ENCODE data around the gene SVIL.
A peak's percentile ranks its signal among the peaks of the same experiment; 100 is the strongest.

DNA sequence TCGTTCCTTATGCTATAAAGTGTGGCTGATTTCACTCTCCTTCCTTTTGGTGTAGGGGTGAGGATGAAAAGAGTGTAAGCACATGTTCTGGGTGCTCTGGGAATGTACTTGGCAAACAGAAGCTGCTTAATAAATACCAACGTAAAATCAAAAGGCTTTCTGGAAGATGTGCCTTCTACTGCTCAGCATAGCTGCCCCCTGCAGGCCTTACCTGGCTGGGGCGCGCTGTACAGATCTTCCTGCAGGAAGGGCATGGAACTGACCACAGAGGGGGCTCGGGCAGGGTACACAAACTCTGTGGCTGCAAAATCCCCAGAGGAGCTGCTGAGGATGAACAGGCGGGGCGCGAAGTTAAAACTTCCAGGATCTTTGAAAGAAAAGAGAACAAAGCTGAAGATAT lies 169.4 kb downstream of the SVIL start:
- TF ChIP-seq, protein P1, sequence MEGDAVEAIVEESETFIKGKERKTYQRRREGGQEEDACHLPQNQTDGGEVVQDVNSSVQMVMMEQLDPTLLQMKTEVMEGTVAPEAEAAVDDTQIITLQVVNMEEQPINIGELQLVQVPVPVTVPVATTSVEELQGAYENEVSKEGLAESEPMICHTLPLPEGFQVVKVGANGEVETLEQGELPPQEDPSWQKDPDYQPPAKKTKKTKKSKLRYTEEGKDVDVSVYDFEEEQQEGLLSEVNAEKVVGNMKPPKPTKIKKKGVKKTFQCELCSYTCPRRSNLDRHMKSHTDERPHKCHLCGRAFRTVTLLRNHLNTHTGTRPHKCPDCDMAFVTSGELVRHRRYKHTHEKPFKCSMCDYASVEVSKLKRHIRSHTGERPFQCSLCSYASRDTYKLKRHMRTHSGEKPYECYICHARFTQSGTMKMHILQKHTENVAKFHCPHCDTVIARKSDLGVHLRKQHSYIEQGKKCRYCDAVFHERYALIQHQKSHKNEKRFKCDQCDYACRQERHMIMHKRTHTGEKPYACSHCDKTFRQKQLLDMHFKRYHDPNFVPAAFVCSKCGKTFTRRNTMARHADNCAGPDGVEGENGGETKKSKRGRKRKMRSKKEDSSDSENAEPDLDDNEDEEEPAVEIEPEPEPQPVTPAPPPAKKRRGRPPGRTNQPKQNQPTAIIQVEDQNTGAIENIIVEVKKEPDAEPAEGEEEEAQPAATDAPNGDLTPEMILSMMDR (conservative IDR thresholded peaks at IDR 0.05): peak; percentile 51
- TF ChIP-seq ZFX (IDR thresholded peaks at IDR 0.05): no peak

All from C4-2B (cell line).